Mesendoderm (in vitro differentiated cells): ENCODE data around the gene COL12A1.

Experiments used
- DNase-seq: peaks from one replicate; pipeline ENCODE4 v3.0.0; 2013
- H2AK5ac ChIP-seq: 2 replicates; pipeline ENCODE4 v1.6.1; 2013; ENCODE audit warnings: low read length, inconsistent platforms
- H2BK120ac ChIP-seq: 2 replicates; pipeline ENCODE4 v1.6.1; 2013; ENCODE audit warnings: low read depth, mild to moderate bottlenecking, low read length, moderate library complexity, mixed read lengths
- H2BK15ac ChIP-seq: replicated peaks from 2 replicates; pipeline ENCODE4 v1.6.1; 2013; ENCODE audit warnings: low read depth, mild to moderate bottlenecking, moderate library complexity
- H2BK5ac ChIP-seq: 2 replicates; pipeline ENCODE4 v1.6.1; 2013; ENCODE audit warnings: low read length, inconsistent platforms
- H3K18ac ChIP-seq: 2 replicates; pipeline ENCODE4 v1.6.1; 2013; ENCODE audit warnings: mild to moderate bottlenecking, low read length, mixed read lengths
- H3K23ac ChIP-seq: one replicate; pipeline ENCODE4 v1.6.1; 2013; ENCODE audit warnings: low read length
- H3K27ac ChIP-seq: 2 replicates; pipeline ENCODE4 v1.5.1; 2013; ENCODE audit warnings: low read depth, mild to moderate bottlenecking, inconsistent platforms, low read length, moderate library complexity
- H3K27me3 ChIP-seq: 2 replicates; pipeline ENCODE4 v1.6.1; 2013; ENCODE audit warnings: low read length, control low read depth, mild to moderate bottlenecking, inconsistent platforms; ENCODE audit not compliant: insufficient read depth, poor library complexity
- H3K36me3 ChIP-seq: 2 replicates; pipeline ENCODE4 v1.6.1; 2013; ENCODE audit warnings: low read length, inconsistent platforms; ENCODE audit not compliant: control insufficient read depth, insufficient read depth
- H3K4ac ChIP-seq: one replicate; pipeline ENCODE4 v1.6.1; 2013; ENCODE audit warnings: low read depth, mild to moderate bottlenecking, low read length, moderate library complexity
- H3K4me1 ChIP-seq: 2 replicates; pipeline ENCODE4 v1.6.1; 2013; ENCODE audit warnings: low read depth, low read length, inconsistent platforms; ENCODE audit not compliant: control insufficient read depth
- H3K4me2 ChIP-seq: 2 replicates; pipeline ENCODE4 v1.6.1; 2013; ENCODE audit warnings: low read length
- H3K4me3 ChIP-seq: 2 replicates; pipeline ENCODE4 v1.5.1; 2013; ENCODE audit warnings: mild to moderate bottlenecking, low read length
- H3K56ac ChIP-seq: one replicate; pipeline ENCODE4 v1.6.1; 2013; ENCODE audit warnings: low read length
- H3K79me1 ChIP-seq: 2 replicates; pipeline ENCODE4 v1.6.1; 2013; ENCODE audit warnings: low read length, inconsistent platforms
- H3K79me2 ChIP-seq: 2 replicates; pipeline ENCODE4 v1.6.1; 2013; ENCODE audit warnings: mild to moderate bottlenecking, low read length; ENCODE audit not compliant: control insufficient read depth, insufficient read depth
- H3K9ac ChIP-seq: 2 replicates; pipeline ENCODE4 v1.6.1; 2013; ENCODE audit warnings: low read length, inconsistent platforms
- H4K5ac ChIP-seq: one replicate; pipeline ENCODE4 v1.6.1; 2013; ENCODE audit warnings: low read length
- H4K8ac ChIP-seq: one replicate; pipeline ENCODE4 v1.6.1; 2013; ENCODE audit warnings: low read depth, mild to moderate bottlenecking, control low read depth, low read length, moderate library complexity
- WGBS: extraction: QIAGEN DNeasy Blood & Tissue Kit; methylation state at CpG from one replicate; pipeline ENCODE4 v1.1.7; 2013; ENCODE audit warnings: low lambda C conversion rate, missing lambda C conversion rate; ENCODE audit not compliant: insufficient coverage; ENCODE audit errors: extremely low coverage; 5-methylcytosine and 5-hydroxymethylcytosine counted together

The COL12A1 gene

DNA sequence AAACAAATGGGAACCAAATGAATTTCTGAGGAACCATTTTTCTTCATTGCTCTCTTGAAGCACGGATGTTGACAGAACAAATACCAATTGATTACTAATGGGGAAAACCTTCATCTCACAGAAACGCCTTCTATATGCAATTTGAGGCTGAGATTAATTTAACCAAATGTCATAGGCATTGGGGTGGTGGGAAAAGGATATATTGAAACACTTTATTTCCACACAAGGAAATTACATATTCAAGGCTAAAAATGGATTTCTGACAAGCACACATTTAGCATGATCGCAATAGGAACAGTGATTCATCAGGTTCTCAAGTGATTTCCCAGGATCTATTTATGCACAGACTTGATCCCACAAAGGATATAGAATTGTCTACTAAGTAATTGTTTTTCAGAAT, 88.9 kb downstream of the COL12A1 start:
- Histone ChIP-seq H2BK5ac (no peak overlapping the region), H2BK120ac (no peak overlapping the region), H3K56ac (no peak overlapping the region), H3K79me2 (no peaks in the 10 kb centered on the region), H4K5ac (no peak overlapping the region), H3K27ac (no peak overlapping the region), H4K8ac (no peak overlapping the region), H3K79me1 (no peaks in the 10 kb centered on the region), H3K4me2 (no peak overlapping the region), H3K23ac (no peak overlapping the region), H3K4ac (no peak overlapping the region), H3K36me3 (no peaks in the 10 kb centered on the region), H2BK15ac (no peak overlapping the region), H3K9ac (no peak overlapping the region), H3K27me3 (no peaks in the 10 kb centered on the region), H2AK5ac (no peak overlapping the region), H3K4me3 (no peak overlapping the region), H3K4me1 (no peaks in the 10 kb centered on the region), H3K18ac (no peak overlapping the region)
- no peak for DNase-seq
- WGBS, result no CpG with 5 or more reads among the region's 3 CpGs

DNA sequence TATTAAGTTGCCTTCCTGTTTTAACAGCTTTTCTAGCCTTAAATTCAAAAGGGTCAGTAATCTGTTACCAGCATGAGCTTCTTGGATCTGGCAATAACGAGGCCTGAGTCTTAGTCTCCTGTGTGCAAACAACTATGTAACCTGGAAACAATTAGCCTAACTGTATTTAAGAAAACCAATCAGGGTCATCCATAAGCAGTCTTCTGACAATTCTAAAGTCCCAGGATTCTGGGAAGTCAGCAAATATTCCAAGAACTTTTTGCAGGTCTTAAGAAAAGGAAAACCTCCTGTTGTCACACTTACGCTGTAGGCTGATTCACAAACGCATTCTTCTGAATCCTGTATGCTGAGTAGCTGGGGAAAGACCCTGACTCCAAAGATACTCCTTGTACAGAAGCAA, 90.4 kb downstream of the COL12A1 start:
- H2BK120ac ChIP-seq, result no peak overlapping the region
- H2AK5ac ChIP-seq, result no peak overlapping the region
- H3K4ac ChIP-seq, result no peak overlapping the region
- H4K8ac ChIP-seq, result no peak overlapping the region
- no peak overlapping the region for H2BK5ac ChIP-seq
- H3K4me1 ChIP-seq, result no peaks in the 10 kb centered on the region
- H2BK15ac ChIP-seq, result no peak overlapping the region
- H3K27ac ChIP-seq, result no peak overlapping the region
- H3K23ac ChIP-seq, result no peak overlapping the region
- no peaks in the 10 kb centered on the region for H3K27me3 ChIP-seq
- WGBS, result no CpG with 5 or more reads among the region's 3 CpGs
- DNase-seq, result peak; percentile 55
- no peak overlapping the region for H3K18ac ChIP-seq
- no peak overlapping the region for H3K56ac ChIP-seq
- H3K79me2 ChIP-seq, result no peaks in the 10 kb centered on the region
- H3K4me3 ChIP-seq, result no peak overlapping the region
- no peaks in the 10 kb centered on the region for H3K79me1 ChIP-seq
- H3K36me3 ChIP-seq, result no peaks in the 10 kb centered on the region
- no peak overlapping the region for H3K4me2 ChIP-seq
- H4K5ac ChIP-seq, result no peak overlapping the region
- H3K9ac ChIP-seq, result no peak overlapping the region

DNA sequence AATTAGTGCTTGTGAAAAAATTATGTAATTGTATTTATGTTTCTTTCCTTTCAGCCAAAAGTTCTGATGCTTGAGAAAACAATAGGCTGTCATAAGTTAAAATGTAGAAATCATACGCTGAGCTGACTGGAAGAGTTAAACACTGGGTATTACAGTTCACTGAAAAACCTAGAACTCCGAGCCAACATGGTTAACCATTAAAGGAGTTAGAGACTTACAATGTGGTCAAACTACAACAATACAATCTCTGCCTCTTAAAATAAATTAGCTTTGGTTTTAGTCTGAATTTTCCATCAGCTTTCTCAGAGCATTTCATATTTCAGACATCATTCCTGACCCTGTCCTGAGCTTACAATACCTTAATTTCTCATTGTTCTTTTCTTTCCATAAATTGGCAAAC, 91.0 kb downstream of the COL12A1 start:
- no peak overlapping the region for H4K5ac ChIP-seq
- H3K23ac ChIP-seq, result no peak overlapping the region
- no peak overlapping the region for H3K4ac ChIP-seq
- no peak overlapping the region for H2AK5ac ChIP-seq
- H2BK15ac ChIP-seq, result no peak overlapping the region
- H3K4me2 ChIP-seq, result no peak overlapping the region
- H3K4me3 ChIP-seq, result no peak overlapping the region
- DNase-seq, result no peak
- H3K56ac ChIP-seq, result no peak overlapping the region
- H3K79me1 ChIP-seq, result no peaks in the 10 kb centered on the region
- no peak overlapping the region for H2BK5ac ChIP-seq
- H2BK120ac ChIP-seq, result no peak overlapping the region
- no peaks in the 10 kb centered on the region for H3K79me2 ChIP-seq
- H4K8ac ChIP-seq, result no peak overlapping the region
- WGBS, result no CpG with 5 or more reads among the region's 2 CpGs
- no peak overlapping the region for H3K9ac ChIP-seq
- no peaks in the 10 kb centered on the region for H3K27me3 ChIP-seq
- H3K27ac ChIP-seq, result no peak overlapping the region
- no peaks in the 10 kb centered on the region for H3K4me1 ChIP-seq
- no peak overlapping the region for H3K18ac ChIP-seq
- H3K36me3 ChIP-seq, result no peaks in the 10 kb centered on the region

DNA sequence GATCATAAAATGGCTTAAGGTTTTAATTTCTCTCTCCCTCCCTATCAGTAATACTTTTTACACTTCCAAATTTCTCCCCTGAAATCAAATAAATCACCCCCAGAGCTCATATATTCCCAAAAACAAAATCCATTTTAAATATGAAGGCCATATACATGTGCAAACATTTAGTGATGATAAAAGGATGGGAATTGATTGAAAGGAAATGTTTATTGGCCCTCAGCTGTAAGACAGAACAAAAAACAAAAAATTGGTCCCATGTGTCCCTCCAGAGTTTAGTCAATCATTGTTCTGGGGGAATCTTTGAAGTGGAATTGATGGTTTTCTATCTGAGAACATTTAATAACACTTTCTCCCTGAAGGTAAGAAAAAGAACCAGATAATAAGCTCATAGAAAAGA, 91.7 kb downstream of the COL12A1 start:
- Histone ChIP-seq H3K4me1 (no peaks in the 10 kb centered on the region), H2BK5ac (no peak overlapping the region), H3K4ac (no peak overlapping the region), H3K79me2 (no peaks in the 10 kb centered on the region), H2BK15ac (no peak overlapping the region), H3K56ac (no peak overlapping the region), H3K23ac (no peak overlapping the region), H4K8ac (no peak overlapping the region), H2BK120ac (no peak overlapping the region), H3K27me3 (no peaks in the 10 kb centered on the region), H3K9ac (no peak overlapping the region), H3K4me2 (no peak overlapping the region), H2AK5ac (no peak overlapping the region), H3K36me3 (no peaks in the 10 kb centered on the region), H3K27ac (no peak overlapping the region), H4K5ac (no peak overlapping the region), H3K79me1 (no peaks in the 10 kb centered on the region), H3K4me3 (no peak overlapping the region), H3K18ac (no peak overlapping the region)
- DNase-seq, result no peak

DNA sequence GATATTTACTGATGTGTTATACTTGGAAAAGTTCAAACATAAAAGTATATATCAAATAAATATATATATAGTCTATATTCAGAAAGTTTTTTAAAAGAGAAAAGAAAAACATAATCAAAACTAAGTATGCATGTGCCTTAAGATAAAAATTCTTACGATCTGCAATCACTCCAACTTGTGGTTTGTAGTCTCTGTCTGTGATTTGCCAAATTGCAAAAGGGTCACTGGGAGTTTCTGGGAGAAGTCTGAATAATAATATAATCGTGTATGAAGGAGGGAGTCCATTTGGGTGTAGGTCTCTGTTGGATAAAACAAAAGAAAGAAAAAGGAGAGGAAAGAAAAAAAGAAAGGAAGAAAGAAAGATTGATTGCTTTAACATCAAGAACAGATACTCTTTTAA, 92.4 kb downstream of the COL12A1 start:
- Histone ChIP-seq H3K56ac (no peak overlapping the region), H2BK15ac (no peak overlapping the region), H3K79me1 (no peaks in the 10 kb centered on the region), H3K4me3 (no peak overlapping the region), H3K9ac (no peak overlapping the region), H3K79me2 (no peaks in the 10 kb centered on the region), H3K36me3 (no peaks in the 10 kb centered on the region), H3K27me3 (no peaks in the 10 kb centered on the region), H3K4me1 (no peaks in the 10 kb centered on the region), H4K5ac (no peak overlapping the region), H4K8ac (no peak overlapping the region), H3K4me2 (no peak overlapping the region), H2BK5ac (no peak overlapping the region), H3K18ac (no peak overlapping the region), H3K23ac (no peak overlapping the region), H2BK120ac (no peak overlapping the region), H3K4ac (no peak overlapping the region), H2AK5ac (no peak overlapping the region), H3K27ac (no peak overlapping the region)
- WGBS, result 100% methylated on average over 1 of the region's 2 CpGs
- no peak for DNase-seq

DNA sequence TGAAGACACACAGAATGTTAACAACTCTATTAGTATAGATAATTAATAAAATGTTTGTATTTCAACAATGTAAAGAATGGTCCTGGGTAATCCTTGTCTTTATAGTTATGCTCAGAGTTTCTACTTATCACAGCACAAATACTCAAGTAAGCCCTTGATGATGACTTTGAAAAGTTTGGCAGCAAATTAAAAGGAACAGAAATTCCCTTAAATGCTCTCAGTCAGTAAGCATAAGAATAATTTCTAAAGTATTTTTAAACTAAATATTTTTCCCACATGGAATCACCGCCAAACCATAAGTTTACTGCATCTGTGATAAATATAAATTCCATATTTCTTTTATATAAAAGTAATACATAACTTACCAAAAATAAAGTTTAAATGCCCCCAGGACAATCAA, 96.1 kb downstream of the COL12A1 start:
- no peak overlapping the region for H4K5ac ChIP-seq
- WGBS, result no CpG with 5 or more reads among the region's 1 CpG
- no peak overlapping the region for H3K9ac ChIP-seq
- no peak overlapping the region for H3K18ac ChIP-seq
- H3K4ac ChIP-seq, result no peak overlapping the region
- H3K4me3 ChIP-seq, result no peak overlapping the region
- H3K27ac ChIP-seq, result no peak overlapping the region
- H4K8ac ChIP-seq, result no peak overlapping the region
- no peak overlapping the region for H3K56ac ChIP-seq
- no peaks in the 10 kb centered on the region for H3K79me2 ChIP-seq
- H3K4me2 ChIP-seq, result no peak overlapping the region
- H2BK15ac ChIP-seq, result no peak overlapping the region
- H3K23ac ChIP-seq, result no peak overlapping the region
- no peaks in the 10 kb centered on the region for H3K27me3 ChIP-seq
- H3K79me1 ChIP-seq, result no peaks in the 10 kb centered on the region
- no peaks in the 10 kb centered on the region for H3K36me3 ChIP-seq
- no peak overlapping the region for H2BK5ac ChIP-seq
- H2AK5ac ChIP-seq, result no peak overlapping the region
- no peaks in the 10 kb centered on the region for H3K4me1 ChIP-seq
- no peak for DNase-seq
- H2BK120ac ChIP-seq, result no peak overlapping the region
